Measurements from ENCODE around the gene SHISA6.

DNA sequence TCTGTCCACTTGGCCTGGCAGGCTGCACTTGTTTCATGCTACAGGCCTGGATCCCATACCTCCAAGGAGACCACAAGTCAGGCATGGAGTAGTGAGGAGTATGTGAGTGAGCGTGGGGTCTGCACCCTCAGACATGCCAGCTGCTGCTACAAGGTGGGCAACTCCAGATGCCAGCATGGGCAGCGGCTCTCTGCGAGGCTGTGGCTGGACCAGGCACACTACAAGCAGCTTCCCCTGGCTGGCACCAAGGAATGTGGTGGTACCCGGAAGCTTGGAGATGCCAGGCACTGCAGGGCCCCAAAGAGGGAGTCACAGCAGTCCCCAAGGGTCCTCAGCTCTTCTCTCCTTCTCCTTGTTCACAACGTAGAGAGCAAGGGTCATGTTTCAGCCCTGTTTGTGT is 341.2 kb downstream of the SHISA6 start:
- TF ChIP-seq RAD21 (IDR thresholded peaks at IDR 0.05; ENCODE audit: low read depth) (no peak), MAX (IDR thresholded peaks at IDR 0.05) (no peak), EP300 (IDR thresholded peaks at IDR 0.05; ENCODE audit: borderline replicate concordance) (no peak), TAF1 (IDR thresholded peaks at IDR 0.05; ENCODE audit: low read depth) (no peak), CEBPB (IDR thresholded peaks at IDR 0.05) (no peak), YY1 (IDR thresholded peaks at IDR 0.05; ENCODE audit: low read depth) (no peak), EGR1 (IDR thresholded peaks at IDR 0.05) (no peak), CREB1 (IDR thresholded peaks at IDR 0.05; ENCODE audit: low read depth) (no peak), FOXM1 (IDR thresholded peaks at IDR 0.05; ENCODE audit: borderline replicate concordance, low read depth) (no peak), TEAD4 (IDR thresholded peaks at IDR 0.05) (no peak), NFIC (IDR thresholded peaks at IDR 0.05) (no peak)
- TF ChIP-seq, protein P1, sequence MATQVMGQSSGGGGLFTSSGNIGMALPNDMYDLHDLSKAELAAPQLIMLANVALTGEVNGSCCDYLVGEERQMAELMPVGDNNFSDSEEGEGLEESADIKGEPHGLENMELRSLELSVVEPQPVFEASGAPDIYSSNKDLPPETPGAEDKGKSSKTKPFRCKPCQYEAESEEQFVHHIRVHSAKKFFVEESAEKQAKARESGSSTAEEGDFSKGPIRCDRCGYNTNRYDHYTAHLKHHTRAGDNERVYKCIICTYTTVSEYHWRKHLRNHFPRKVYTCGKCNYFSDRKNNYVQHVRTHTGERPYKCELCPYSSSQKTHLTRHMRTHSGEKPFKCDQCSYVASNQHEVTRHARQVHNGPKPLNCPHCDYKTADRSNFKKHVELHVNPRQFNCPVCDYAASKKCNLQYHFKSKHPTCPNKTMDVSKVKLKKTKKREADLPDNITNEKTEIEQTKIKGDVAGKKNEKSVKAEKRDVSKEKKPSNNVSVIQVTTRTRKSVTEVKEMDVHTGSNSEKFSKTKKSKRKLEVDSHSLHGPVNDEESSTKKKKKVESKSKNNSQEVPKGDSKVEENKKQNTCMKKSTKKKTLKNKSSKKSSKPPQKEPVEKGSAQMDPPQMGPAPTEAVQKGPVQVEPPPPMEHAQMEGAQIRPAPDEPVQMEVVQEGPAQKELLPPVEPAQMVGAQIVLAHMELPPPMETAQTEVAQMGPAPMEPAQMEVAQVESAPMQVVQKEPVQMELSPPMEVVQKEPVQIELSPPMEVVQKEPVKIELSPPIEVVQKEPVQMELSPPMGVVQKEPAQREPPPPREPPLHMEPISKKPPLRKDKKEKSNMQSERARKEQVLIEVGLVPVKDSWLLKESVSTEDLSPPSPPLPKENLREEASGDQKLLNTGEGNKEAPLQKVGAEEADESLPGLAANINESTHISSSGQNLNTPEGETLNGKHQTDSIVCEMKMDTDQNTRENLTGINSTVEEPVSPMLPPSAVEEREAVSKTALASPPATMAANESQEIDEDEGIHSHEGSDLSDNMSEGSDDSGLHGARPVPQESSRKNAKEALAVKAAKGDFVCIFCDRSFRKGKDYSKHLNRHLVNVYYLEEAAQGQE (IDR thresholded peaks at IDR 0.05; ENCODE audit: low read depth), result no peak
- TF ChIP-seq, protein P2, sequence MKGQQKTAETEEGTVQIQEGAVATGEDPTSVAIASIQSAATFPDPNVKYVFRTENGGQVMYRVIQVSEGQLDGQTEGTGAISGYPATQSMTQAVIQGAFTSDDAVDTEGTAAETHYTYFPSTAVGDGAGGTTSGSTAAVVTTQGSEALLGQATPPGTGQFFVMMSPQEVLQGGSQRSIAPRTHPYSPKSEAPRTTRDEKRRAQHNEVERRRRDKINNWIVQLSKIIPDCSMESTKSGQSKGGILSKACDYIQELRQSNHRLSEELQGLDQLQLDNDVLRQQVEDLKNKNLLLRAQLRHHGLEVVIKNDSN (IDR thresholded peaks at IDR 0.05), result no peak

Data from Ishikawa (cell line).